CD14-positive monocyte (primary cell): ENCODE results near the gene PCTP. TPM values are rescaled to one million over a fixed set of nuclear protein-coding genes. Genes with fewer than 3 reads are reported as not detected.

Experiments
- DNase-seq, 3 donors: peaks; one replicate each; pipeline ENCODE4 v3.0.0-alpha.2; 2011 to 2022
- H2AFZ ChIP-seq: 2 replicates; pipeline ENCODE4 v1.6.0; 2012; ENCODE audit warnings: mild to moderate bottlenecking, low read depth, low read length, inconsistent platforms; ENCODE audit not compliant: insufficient read depth, poor library complexity, severe bottlenecking
- H3K27ac ChIP-seq, 2 donors: 1 replicate in 1 of 2; 2 replicates in 1 of 2; pipeline ENCODE4 v1.5.1; 2012 to 2013; ENCODE audit warnings: low read length in 2 of 2, control low read depth in 1 of 2, inconsistent platforms in 1 of 2, low read depth in 1 of 2, mild to moderate bottlenecking in 1 of 2
- H3K27me3 ChIP-seq, 2 donors: one replicate each; pipeline versions ENCODE4 v1.6.0 to v1.6.1; 2011 to 2013; ENCODE audit warnings: low read length in 2 of 2; ENCODE audit not compliant: control insufficient read depth in 2 of 2, insufficient read depth in 2 of 2
- H3K36me3 ChIP-seq, 2 donors: replicated peaks in 1 of 2; 1 replicate in 1 of 2; 2 replicates in 1 of 2; pipeline versions ENCODE4 v1.5.1 to v1.6.1; 2012 to 2013; ENCODE audit warnings: low read length in 2 of 2, control low read depth in 1 of 2, inconsistent platforms in 1 of 2, mild to moderate bottlenecking in 1 of 2; ENCODE audit not compliant: insufficient read depth in 2 of 2, control insufficient read depth in 1 of 2
- H3K4me1 ChIP-seq, 2 donors: 1 replicate in 1 of 2; 2 replicates in 1 of 2; pipeline versions ENCODE4 v1.5.1 to v1.6.1; 2012 to 2013; ENCODE audit warnings: low read length in 2 of 2, control low read depth in 1 of 2, inconsistent platforms in 1 of 2, mild to moderate bottlenecking in 1 of 2, moderate library complexity in 1 of 2; ENCODE audit not compliant: insufficient read depth in 2 of 2, control insufficient read depth in 1 of 2
- H3K4me2 ChIP-seq: replicated peaks from 2 replicates; pipeline ENCODE3; 2012; ENCODE audit warnings: low read length, moderate library complexity, mild to moderate bottlenecking; ENCODE audit not compliant: poor library complexity, severe bottlenecking; ENCODE audit errors: extremely low read depth
- H3K4me3 ChIP-seq, 3 experiments: fragments of 200-600 bp in 1 of 3; sonication (generic) in 1 of 3; replicated peaks in 1 of 3; 1 replicate in 2 of 3; 2 replicates in 1 of 3; pipeline ENCODE4 v1.5.1; 2011 to 2013; ENCODE audit warnings: low read length in 3 of 3, mild to moderate bottlenecking in 3 of 3, control low read depth in 2 of 3, low read depth in 2 of 3, inconsistent platforms in 1 of 3, moderate library complexity in 1 of 3
- H3K79me2 ChIP-seq: 2 replicates; pipeline ENCODE4 v1.6.0; 2012; ENCODE audit warnings: mild to moderate bottlenecking, control low read depth, inconsistent platforms, low read length, moderate library complexity; ENCODE audit not compliant: insufficient read depth
- H3K9ac ChIP-seq: 2 replicates; pipeline ENCODE4 v1.6.0; 2017; ENCODE audit warnings: low read length, mild to moderate bottlenecking; ENCODE audit not compliant: insufficient read depth, poor library complexity, severe bottlenecking
- H3K9me3 ChIP-seq, 2 donors: replicated peaks in 1 of 2; 1 replicate in 1 of 2; 2 replicates in 1 of 2; pipeline versions ENCODE4 v1.5.1 to v1.6.1; 2012 to 2013; ENCODE audit warnings: low read length in 2 of 2, control low read depth in 1 of 2; ENCODE audit not compliant: control insufficient read depth in 1 of 2, insufficient read depth in 1 of 2
- H4K20me1 ChIP-seq: 2 replicates; pipeline ENCODE4 v1.6.0; 2012; ENCODE audit warnings: mild to moderate bottlenecking, low read length, control low read depth, moderate library complexity; ENCODE audit not compliant: insufficient read depth
- H3K27ac Mint-ChIP-seq, 7 donors: one replicate each; pipeline ENCODE4 v1.8.0; 2020; ENCODE audit warnings: mild to moderate bottlenecking in 7 of 7, mixed read lengths in 7 of 7, moderate library complexity in 6 of 7, inconsistent platforms in 2 of 7
- H3K27me3 Mint-ChIP-seq, 3 donors: one replicate each; pipeline ENCODE4 v1.8.0; 2021 to 2022; ENCODE audit warnings: low read depth in 3 of 3, mild to moderate bottlenecking in 3 of 3, mixed read lengths in 3 of 3, moderate library complexity in 3 of 3, inconsistent platforms in 1 of 3
- H3K36me3 Mint-ChIP-seq, 2 donors: one replicate each; pipeline ENCODE4 v1.8.0; 2020; ENCODE audit warnings: mixed read lengths in 2 of 2, inconsistent platforms in 1 of 2, mild to moderate bottlenecking in 1 of 2
- H3K4me1 Mint-ChIP-seq: one replicate; pipeline ENCODE4 v1.8.0; 2020; ENCODE audit warnings: mild to moderate bottlenecking, mixed read lengths
- H3K4me3 Mint-ChIP-seq, 2 donors: one replicate each; pipeline ENCODE4 v1.8.0; 2020; ENCODE audit warnings: mild to moderate bottlenecking in 2 of 2, mixed read lengths in 2 of 2, moderate library complexity in 1 of 2
- H3K9me3 Mint-ChIP-seq, 7 donors: one replicate each; pipeline ENCODE4 v1.8.0; 2020 to 2022; ENCODE audit warnings: mixed read lengths in 7 of 7, mild to moderate bottlenecking in 6 of 7, moderate library complexity in 6 of 7, inconsistent platforms in 2 of 7
- CTCF ChIP-seq: fragments of 200-600 bp; IDR thresholded peaks from one replicate; pipeline ENCODE4 v1.8.0; 2022; ENCODE audit warnings: antibody characterized with exemption, mild to moderate bottlenecking
- WGBS: methylation state at CpG from one replicate; pipeline ENCODE4 v1.1.5; 2013; ENCODE audit warnings: missing lambda C conversion rate; ENCODE audit not compliant: insufficient coverage; 5-methylcytosine and 5-hydroxymethylcytosine counted together
- intact Hi-C, 2 donors: fragments of 100-400 bp; cut with micrococcal nuclease; formaldehyde crosslinking; loops; one replicate each; pipeline versions ENCODE4 v1.15.0 to v1.15.1; 2023
- polyA plus RNA-seq, 3 donors: library from polyadenylated mRNA; depleted of rRNA in 1 of 3; unstranded in 2 of 3; stranded (reverse) in 1 of 3; fragments of 300-500 nt in 2 of 3; fragments of >200 nt in 1 of 3; fragmentation: Illumina TruSeq in 2 of 3; gene quantifications; 1 replicate in 2 of 3; 2 replicates in 1 of 3; pipeline ENCODE4 v1.2.3, GENCODE V29; 2012 to 2021

The PCTP gene
- polyA plus RNA-seq, 3 donors: 16.5 to 54.2 (median 35.4) TPM

GRCh38 chr17:55773671-55774070 is 22.8 kb downstream of the PCTP start:
- Histone ChIP-seq H3K4me2 (no peak overlapping the region), H3K36me3 (peaks cover 62 to 76% of the 10 kb centered on the region in 2 donors), H3K27me3 (no peaks in the 10 kb centered on the region), H2AFZ (no peak overlapping the region), H3K27ac (no peak overlapping the region), H4K20me1 (peaks cover 7% of the 10 kb centered on the region), H3K79me2 (no peaks in the 10 kb centered on the region), H3K9me3 (no peaks in the 10 kb centered on the region), H3K4me1 (peaks cover 10 to 13% of the 10 kb centered on the region in 2 donors), H3K9ac (no peak overlapping the region), H3K4me3 (no peak overlapping the region)
- Mint-ChIP-seq H3K4me3 (no peak overlapping the region), H3K9me3 (no peaks in the 10 kb centered on the region), H3K27ac (no peak overlapping the region), H3K36me3 (peaks cover 71 to 72% of the 10 kb centered on the region in 2 donors), H3K4me1 (peaks cover 13% of the 10 kb centered on the region), H3K27me3 (no peaks in the 10 kb centered on the region)
- TF ChIP-seq CTCF: no peak
- 90% methylated on average over 13 of the region's 13 CpGs for WGBS
- intact Hi-C loops: loop anchor here (5.0 to 10.0 kb wide), 2 partner anchors 246 to 249 kb away; no protein-coding TSS in a partner anchor
- DNase-seq: no peak

GRCh38 chr17:55774846-55775271 is 24.0 kb downstream of the PCTP start:
- intact Hi-C loops: loop anchor here (5.0 to 10.0 kb wide), 2 partner anchors 248 to 250 kb away; no protein-coding TSS in a partner anchor
- Histone ChIP-seq H3K27ac (no peak overlapping the region), H2AFZ (no peak overlapping the region), H3K4me2 (no peak overlapping the region), H4K20me1 (peaks cover 7% of the 10 kb centered on the region), H3K9me3 (no peaks in the 10 kb centered on the region), H3K4me1 (peaks cover 1 to 4% of the 10 kb centered on the region in 2 donors), H3K36me3 (peaks cover 62 to 70% of the 10 kb centered on the region in 2 donors), H3K79me2 (no peaks in the 10 kb centered on the region), H3K27me3 (no peaks in the 10 kb centered on the region), H3K9ac (no peak overlapping the region), H3K4me3 (no peak overlapping the region)
- WGBS: 94% methylated on average over 6 of the region's 7 CpGs
- DNase-seq: no peak
- H3K4me1 Mint-ChIP-seq: peaks cover 3% of the 10 kb centered on the region
- peaks cover 69 to 73% of the 10 kb centered on the region in 2 donors for H3K36me3 Mint-ChIP-seq
- no peak overlapping the region for H3K4me3 Mint-ChIP-seq
- no peaks in the 10 kb centered on the region for H3K27me3 Mint-ChIP-seq
- H3K9me3 Mint-ChIP-seq: no peaks in the 10 kb centered on the region
- no peak for TF ChIP-seq CTCF
- H3K27ac Mint-ChIP-seq: no peak overlapping the region
